Tibial nerve (tissue), 3 donors: Measurements from ENCODE around the gene L3MBTL3.

Experiments used
- POLR2A ChIP-seq, 2 donors: fragments of 450-650 bp; IDR thresholded peaks; one replicate each; pipeline ENCODE4 v1.6.1; 2017; ENCODE audit warnings: antibody characterized with exemption in 2 of 2, mild to moderate bottlenecking in 2 of 2, moderate library complexity in 2 of 2
- TF ChIP-seq, protein P1 (sequence below), 5 experiments: fragments of 200-600 bp in 3 of 5; fragments of 450-650 bp in 2 of 5; sonication (generic) in 3 of 5; IDR thresholded peaks; one replicate each; pipeline ENCODE4 v1.5.1; 2016 to 2019; ENCODE audit warnings: antibody characterized with exemption in 5 of 5, mild to moderate bottlenecking in 3 of 5, moderate library complexity in 2 of 5

DNA sequence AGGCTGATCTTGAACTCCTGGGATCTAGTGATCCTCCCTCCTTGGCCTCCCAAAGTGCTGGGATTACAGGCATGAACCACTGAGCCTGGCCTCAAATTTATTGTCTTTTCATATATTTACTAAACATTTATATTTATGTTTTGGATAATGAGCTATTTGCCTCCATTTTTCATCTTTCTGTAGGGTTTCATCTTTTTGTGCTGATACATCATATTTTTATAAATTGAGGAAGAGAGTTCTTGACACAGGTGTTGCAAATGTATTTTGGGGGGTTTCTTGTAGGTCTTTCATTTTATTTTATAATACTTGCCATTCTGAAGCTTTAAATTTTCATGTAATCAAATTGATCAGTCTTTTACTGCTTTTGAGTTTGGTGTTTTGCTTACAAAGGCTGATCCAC is 72.4 kb downstream of the L3MBTL3 start:
- TF ChIP-seq, protein P1, sequence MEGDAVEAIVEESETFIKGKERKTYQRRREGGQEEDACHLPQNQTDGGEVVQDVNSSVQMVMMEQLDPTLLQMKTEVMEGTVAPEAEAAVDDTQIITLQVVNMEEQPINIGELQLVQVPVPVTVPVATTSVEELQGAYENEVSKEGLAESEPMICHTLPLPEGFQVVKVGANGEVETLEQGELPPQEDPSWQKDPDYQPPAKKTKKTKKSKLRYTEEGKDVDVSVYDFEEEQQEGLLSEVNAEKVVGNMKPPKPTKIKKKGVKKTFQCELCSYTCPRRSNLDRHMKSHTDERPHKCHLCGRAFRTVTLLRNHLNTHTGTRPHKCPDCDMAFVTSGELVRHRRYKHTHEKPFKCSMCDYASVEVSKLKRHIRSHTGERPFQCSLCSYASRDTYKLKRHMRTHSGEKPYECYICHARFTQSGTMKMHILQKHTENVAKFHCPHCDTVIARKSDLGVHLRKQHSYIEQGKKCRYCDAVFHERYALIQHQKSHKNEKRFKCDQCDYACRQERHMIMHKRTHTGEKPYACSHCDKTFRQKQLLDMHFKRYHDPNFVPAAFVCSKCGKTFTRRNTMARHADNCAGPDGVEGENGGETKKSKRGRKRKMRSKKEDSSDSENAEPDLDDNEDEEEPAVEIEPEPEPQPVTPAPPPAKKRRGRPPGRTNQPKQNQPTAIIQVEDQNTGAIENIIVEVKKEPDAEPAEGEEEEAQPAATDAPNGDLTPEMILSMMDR (IDR thresholded peaks at IDR 0.05), result no peak
- no peak for TF ChIP-seq POLR2A (IDR thresholded peaks at IDR 0.05)
